Stimulated activated CD8-positive, alpha-beta memory T cell treated with anti-CD3 and anti-CD28 coated beads, Interleukin-15, amount 100 ng/mL, for 1 hour (primary cell): ENCODE measurements around the gene TK2.
A peak's percentile ranks its signal among the peaks of the same experiment; 100 is the strongest.

Experiments used
- DNase-seq: peaks from one replicate; pipeline ENCODE4 v3.0.0-alpha.2; 2020; ENCODE audit warnings: low read depth

TK2 gene

DNA sequence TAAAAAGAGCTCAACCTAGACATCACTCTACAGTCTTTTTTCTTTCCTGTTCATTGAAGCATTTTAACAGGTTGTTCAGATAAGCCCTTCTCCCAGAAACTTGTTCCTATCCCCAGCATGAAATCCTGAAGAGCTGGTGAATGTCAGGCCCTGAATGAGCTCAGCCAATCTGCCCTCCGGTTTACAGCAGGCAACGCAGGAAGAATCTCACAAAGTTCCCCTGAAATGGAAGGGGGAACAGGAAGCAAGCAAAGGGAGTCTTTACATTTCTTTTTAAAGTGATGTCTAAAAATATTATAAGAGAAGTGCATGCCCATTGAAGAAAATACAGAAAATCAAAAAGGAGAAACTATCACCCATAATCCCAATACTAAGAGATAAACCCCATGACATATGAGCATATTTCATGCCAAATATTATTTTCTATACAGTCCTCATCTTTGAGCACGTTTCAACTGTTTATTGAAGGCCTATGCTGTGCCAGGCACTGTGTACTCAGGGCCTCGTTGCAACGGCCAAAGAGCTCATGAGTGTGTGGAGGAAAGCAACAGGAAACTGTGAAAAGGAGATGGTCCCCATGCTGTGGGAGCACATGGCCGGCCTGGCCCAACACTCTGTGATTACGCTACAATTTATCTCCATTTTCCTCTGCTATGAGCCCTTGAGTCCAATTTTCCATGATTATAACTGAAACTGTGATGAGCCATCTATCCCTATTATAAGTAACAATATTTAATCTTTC lies 5.7 kb downstream of the TK2 start:
- DNase-seq = no peak

GRCh38 chr16:66543541-66543940 lies 6.4 kb downstream of the TK2 start:
- no peak for DNase-seq

- DNase-seq = no peak
Observed at GRCh38 chr16:66542396-66542795, 7.5 kb downstream of the TK2 start.

DNA sequence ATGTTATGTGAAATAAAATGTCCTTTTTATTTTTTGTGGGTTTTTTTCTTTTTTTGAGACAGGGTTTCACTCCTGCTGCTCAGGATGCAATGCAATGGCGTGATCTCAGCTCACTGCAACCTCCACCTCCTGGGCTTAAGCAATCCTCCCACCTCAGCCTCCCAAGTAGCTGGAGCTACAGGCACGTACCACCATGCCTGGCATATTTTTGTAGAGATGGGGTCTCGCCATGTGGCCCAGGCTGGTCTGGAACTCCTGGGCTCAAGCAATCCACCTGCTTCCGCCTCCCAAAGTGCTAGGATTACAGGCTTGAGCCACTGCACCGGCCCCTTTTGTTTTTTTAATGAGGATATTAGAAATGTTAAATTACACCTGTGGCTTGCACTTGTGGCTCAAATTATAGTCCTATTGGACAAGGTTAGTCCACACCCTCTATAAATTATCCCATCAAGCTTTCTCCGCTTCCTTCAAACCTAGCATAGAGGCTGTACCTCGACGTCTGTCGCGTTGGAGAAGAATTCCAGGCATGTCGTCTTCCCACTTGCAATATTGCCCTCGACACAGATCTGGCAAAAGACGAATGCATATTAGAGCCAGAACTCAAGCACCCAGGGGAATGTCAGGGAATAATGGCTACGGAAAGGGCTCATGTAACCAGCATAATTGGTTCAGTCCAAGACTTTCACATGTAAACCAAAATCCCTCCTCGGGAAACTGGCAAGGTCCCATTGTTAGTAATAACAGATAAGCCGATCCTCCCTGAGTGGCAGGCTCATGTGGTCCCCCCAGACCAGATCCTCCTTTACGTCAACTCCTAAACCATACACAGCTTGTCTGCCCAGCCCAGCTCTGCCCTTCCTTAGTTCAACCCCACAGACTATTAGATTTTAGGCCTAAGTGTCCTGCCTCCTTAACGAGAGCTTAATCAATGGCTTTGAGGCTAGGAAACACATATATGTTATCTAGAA lies 8.2 kb downstream of the TK2 start:
- DNase-seq = no peak

GRCh38 chr16:66539623-66540469 lies 10.1 kb downstream of the TK2 start:
- no peak for DNase-seq

DNA sequence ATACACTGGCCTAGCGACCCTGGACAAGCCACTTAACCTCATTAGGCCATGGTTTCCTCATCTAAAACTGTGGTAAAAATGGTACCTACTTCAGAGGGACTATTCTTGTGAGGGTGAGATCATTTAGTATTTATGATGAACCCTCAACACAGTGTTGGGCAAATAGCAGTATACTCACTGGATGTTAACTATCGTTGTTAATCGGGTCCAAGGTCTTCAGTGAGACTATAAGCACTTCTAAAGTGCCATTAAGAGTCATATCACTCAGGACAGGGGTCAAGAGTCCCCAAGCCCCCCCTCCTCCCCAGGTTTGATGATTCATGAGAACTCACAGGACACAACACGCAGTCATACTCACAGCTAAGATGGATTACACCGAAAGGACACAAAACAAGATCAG lies 11.0 kb downstream of the TK2 start:
- no peak for DNase-seq

- no peak for DNase-seq
Observed at GRCh38 chr16:66537236-66537635, 12.7 kb downstream of the TK2 start.

- DNase-seq = no peak
Observed at GRCh38 chr16:66536525-66536924, 13.4 kb downstream of the TK2 start.

- DNase-seq = no peak
Observed at GRCh38 chr16:66534376-66534799, 15.5 kb downstream of the TK2 start.

GRCh38 chr16:66529475-66529874 lies 20.4 kb downstream of the TK2 start:
- no peak for DNase-seq

DNA sequence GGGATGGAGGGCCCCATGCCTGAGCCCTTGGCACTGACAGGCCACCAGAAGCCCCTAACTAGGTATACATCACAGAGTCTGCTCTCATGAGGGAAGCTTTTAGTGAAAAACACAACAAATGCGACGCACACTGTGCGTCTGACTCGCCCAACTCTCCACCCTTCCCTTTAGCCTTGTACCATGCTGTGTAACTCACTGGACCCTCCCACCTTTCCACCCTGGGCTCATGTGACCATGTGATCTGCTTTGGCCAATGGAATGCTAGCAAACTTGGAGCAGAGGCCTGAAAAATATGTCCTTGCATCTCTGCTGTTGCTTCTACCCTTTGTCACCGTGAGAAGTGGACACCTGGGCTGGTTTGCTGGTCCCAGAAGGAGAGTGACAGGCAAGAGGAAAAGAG lies 21.6 kb downstream of the TK2 start:
- no peak for DNase-seq

GRCh38 chr16:66525396-66526180 lies 24.3 kb downstream of the TK2 start:
- DNase-seq = no peak

DNA sequence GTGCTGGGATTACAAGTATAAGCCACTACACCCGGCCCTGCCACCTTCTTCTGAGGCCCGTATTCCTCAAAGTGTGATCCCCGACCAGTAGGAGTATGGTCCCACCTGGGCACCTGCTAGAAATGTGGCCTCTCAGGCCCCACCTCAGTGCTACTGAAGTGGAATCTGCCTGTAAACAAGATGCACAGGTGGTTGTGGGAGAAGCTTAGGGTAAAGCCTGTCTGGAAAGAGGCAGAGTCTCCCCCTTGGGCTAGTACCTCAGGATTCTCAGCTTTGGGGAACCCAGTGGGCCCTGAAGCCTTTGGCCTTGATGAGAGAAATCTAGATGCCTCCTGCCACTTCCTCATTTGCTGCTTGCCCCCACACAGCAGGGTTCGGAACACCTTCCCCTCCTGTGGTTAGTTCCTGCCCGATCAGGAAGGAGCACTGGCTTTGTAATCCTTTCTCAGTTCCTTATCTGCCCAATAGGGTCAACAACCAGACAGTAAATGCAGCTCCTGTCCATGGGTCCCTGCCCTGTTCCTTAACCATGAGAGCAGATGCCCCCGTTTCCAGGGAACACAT lies 25.2 kb downstream of the TK2 start:
- DNase-seq = no peak

DNA sequence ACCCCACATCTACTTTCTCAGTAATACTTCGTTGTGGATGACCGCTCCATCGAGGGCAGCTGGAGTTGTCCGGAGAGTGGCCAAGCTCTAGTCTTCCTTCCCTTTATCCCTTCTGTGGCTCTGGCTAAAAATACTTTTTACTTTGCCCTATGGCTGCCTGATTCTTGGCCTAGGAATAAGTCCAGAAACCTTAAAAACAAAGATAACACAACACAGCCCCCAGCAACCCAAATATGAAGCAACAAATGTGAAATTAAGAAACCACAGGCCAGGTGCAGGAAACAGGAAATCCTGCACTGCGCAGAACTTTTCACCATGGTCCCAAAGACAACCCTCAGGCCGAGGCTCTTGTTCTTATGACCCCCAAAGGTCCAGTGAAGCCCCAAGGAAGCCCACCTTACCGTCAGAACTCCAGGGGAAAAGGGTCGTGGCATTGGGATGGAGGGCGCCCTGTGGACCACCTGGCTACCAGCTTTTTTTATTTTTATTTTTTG lies 26.0 kb downstream of the TK2 start:
- DNase-seq = no peak

GRCh38 chr16:66522816-66523590 lies 26.9 kb downstream of the TK2 start:
- DNase-seq = no peak

DNA sequence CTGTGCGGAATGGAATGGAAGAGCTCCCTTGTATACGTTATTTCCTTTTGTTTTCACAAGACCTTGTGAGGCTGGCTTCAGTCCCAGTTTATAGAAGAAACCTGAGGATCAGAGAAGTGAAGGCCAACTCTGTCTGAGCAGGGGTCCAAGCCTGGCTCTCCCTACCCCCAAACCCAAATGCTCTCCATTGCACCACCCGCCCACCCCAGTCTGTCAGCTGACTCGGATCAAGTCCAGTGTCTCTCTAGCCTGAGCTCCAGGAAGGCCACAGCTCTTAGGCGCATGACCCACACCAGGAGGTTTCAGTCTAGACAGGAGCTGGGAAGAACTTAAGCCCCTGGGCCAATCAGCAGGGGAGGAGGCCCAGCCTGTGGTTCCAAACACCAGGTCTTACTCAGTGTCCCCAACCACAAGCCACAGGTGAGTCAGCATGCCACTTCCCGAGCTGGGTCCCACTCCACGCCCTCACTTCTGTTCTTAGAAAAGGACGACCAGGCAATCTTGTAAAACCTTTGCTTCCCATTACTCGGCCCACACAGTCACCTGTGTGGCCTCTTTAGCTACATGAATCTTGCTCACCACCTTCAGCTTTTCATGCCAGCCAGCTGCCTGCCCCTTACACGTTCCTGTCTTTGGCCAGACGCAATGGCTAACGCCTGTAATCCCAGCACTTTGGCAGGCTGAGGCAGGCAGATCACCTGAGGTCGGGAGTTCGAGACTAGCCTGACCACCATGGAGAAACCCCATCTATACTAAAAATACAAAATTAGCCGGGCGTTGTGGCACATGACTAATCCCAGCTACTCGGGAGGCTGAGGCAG lies 27.8 kb downstream of the TK2 start:
- DNase-seq = peak; percentile 86

- no peak for DNase-seq
Observed at GRCh38 chr16:66521252-66521713, 28.6 kb downstream of the TK2 start.

- DNase-seq = no peak
Observed at GRCh38 chr16:66520406-66521170, 29.3 kb downstream of the TK2 start.
